ENCODE results near the gene CD4. TPM values are rescaled to one million over a fixed set of nuclear protein-coding genes. Genes with fewer than 3 reads are reported as not detected.
"Not testable (repeated sequence)": the region's sequence is repeated elsewhere in the genome, so short reads cannot be mapped to it uniquely, and the experiment has no call there.

Gene CD4
- total RNA-seq, 1 experiment from 2014 or later: not detected

GRCh38 chr12:6867413-6868210 lies 78.3 kb downstream of the CD4 start, which contains the start of gene TPI1:
TSS of gene TPI1 (plus strand) at chr12:6867531. CDS start at chr12:6867567, 36 bp downstream.
- DNase-seq (ENCODE audit: low read depth): peak; percentile 86

GRCh38 chr12:6868211-6869048 lies 79.1 kb downstream of the CD4 start:
- DNase-seq (ENCODE audit: low read depth): no peak

- DNase-seq (ENCODE audit: low read depth): peak; percentile 70
Measured at GRCh38 chr12:6869049-6870021, 80.0 kb downstream of the CD4 start.

GRCh38 chr12:6870304-6870703 lies 81.0 kb downstream of the CD4 start:
- DNase-seq (ENCODE audit: low read depth): not testable (repeated sequence)

Other genes with a start within 250 kb of the CD4 start
- 5.9 and 11.8 TPM in 2 replicates for gene IFFO1, start 233.5 kb upstream of the CD4 start, total RNA-seq (2014; rRNA removed; shearing (Covaris generic))
- gene NOP2, start 221.2 kb upstream of the CD4 start, total RNA-seq (2014; rRNA removed; shearing (Covaris generic)): 111 and 129 TPM in 2 replicates
- gene CHD4, start 182.1 kb upstream of the CD4 start, total RNA-seq (2014; rRNA removed; shearing (Covaris generic)): 330 and 358 TPM in 2 replicates
- gene LPAR5, start 153.6 kb upstream of the CD4 start, total RNA-seq (2014; rRNA removed; shearing (Covaris generic)): 0.86 TPM in 1 of 2 replicates, not detected in the other
- not detected in 2 replicates for gene ACRBP, start 142.1 kb upstream of the CD4 start, total RNA-seq (2014; rRNA removed; shearing (Covaris generic))
- 23.4 and 28.0 TPM in 2 replicates for gene ING4, start 126.4 kb upstream of the CD4 start, total RNA-seq (2014; rRNA removed; shearing (Covaris generic))
- gene ZNF384, start 100.2 kb upstream of the CD4 start, total RNA-seq (2014; rRNA removed; shearing (Covaris generic)): 15.9 and 21.8 TPM in 2 replicates
- 0.06 TPM in 1 of 2 replicates, not detected in the other for gene PIANP, start 88.7 kb upstream of the CD4 start, total RNA-seq (2014; rRNA removed; shearing (Covaris generic))
- gene COPS7A, start 65.5 kb upstream of the CD4 start, total RNA-seq (2014; rRNA removed; shearing (Covaris generic)): 88.4 and 96.6 TPM in 2 replicates
- gene MLF2, start 36.4 kb upstream of the CD4 start, total RNA-seq (2014; rRNA removed; shearing (Covaris generic)): 226 and 233 TPM in 2 replicates
- 196 and 217 TPM in 2 replicates for gene PTMS, start 23.2 kb upstream of the CD4 start, total RNA-seq (2014; rRNA removed; shearing (Covaris generic))
- gene LAG3, start 17.0 kb upstream of the CD4 start, total RNA-seq (2014; rRNA removed; shearing (Covaris generic)): 0.33 TPM in 1 of 2 replicates, not detected in the other
- 0.74 and 0.92 TPM in 2 replicates for gene GPR162, start 32.3 kb downstream of the CD4 start, total RNA-seq (2014; rRNA removed; shearing (Covaris generic))
- gene P3H3, start 38.9 kb downstream of the CD4 start, total RNA-seq (2014; rRNA removed; shearing (Covaris generic)): 24.1 and 24.8 TPM in 2 replicates
- gene GNB3, start 51.4 kb downstream of the CD4 start, total RNA-seq (2014; rRNA removed; shearing (Covaris generic)): 0.71 and 1.4 TPM in 2 replicates
- gene CDCA3, start 61.8 kb downstream of the CD4 start, total RNA-seq (2014; rRNA removed; shearing (Covaris generic)): 107 TPM in 2 replicates
- gene USP5, start 62.6 kb downstream of the CD4 start, total RNA-seq (2014; rRNA removed; shearing (Covaris generic)): 134 and 140 TPM in 2 replicates
- gene TPI1, start 78.0 kb downstream of the CD4 start, total RNA-seq (2014; rRNA removed; shearing (Covaris generic)): 1,485 and 1,599 TPM in 2 replicates
- gene SPSB2, start 83.8 kb downstream of the CD4 start, total RNA-seq (2014; rRNA removed; shearing (Covaris generic)): 2.9 and 8.3 TPM in 2 replicates
- gene LRRC23, start 115.3 kb downstream of the CD4 start, total RNA-seq (2014; rRNA removed; shearing (Covaris generic)): 7.0 and 16.1 TPM in 2 replicates
- 9.0 and 13.4 TPM in 2 replicates for gene ENO2, start 125.1 kb downstream of the CD4 start, total RNA-seq (2014; rRNA removed; shearing (Covaris generic))
- 3.3 and 5.4 TPM in 2 replicates for gene ATN1, start 138.4 kb downstream of the CD4 start, total RNA-seq (2014; rRNA removed; shearing (Covaris generic))
- gene RNU7-1, start 154.3 kb downstream of the CD4 start, total RNA-seq (2014; rRNA removed; shearing (Covaris generic)): not detected in 2 replicates
- gene C12orf57, start 154.5 kb downstream of the CD4 start, total RNA-seq (2014; rRNA removed; shearing (Covaris generic)): 216 and 272 TPM in 2 replicates
- not detected in 2 replicates for gene PTPN6, start 161.8 kb downstream of the CD4 start, total RNA-seq (2014; rRNA removed; shearing (Covaris generic))
- gene PHB2, start 181.1 kb downstream of the CD4 start, total RNA-seq (2014; rRNA removed; shearing (Covaris generic)): 423 and 482 TPM in 2 replicates
- 133 and 151 TPM in 2 replicates for gene EMG1, start 181.4 kb downstream of the CD4 start, total RNA-seq (2014; rRNA removed; shearing (Covaris generic))
- 9.7 and 13.7 TPM in 2 replicates for gene LPCAT3, start 228.9 kb downstream of the CD4 start, total RNA-seq (2014; rRNA removed; shearing (Covaris generic))

Measured in Daoy (cell line).